Activated naive CD8-positive, alpha-beta T cell treated with anti-CD3 and anti-CD28 coated beads for 36 hours (primary cell): ENCODE results near the gene RDM1. TPM values are rescaled to one million over a fixed set of nuclear protein-coding genes. Genes with fewer than 3 reads are reported as not detected.

Experiments used
- DNase-seq: peaks from one replicate; pipeline ENCODE4 v3.0.0; 2021
- H3K27ac Mint-ChIP-seq: one replicate; pipeline ENCODE4 v1.8.0; 2022; ENCODE audit warnings: mild to moderate bottlenecking, moderate library complexity, mixed read lengths
- H3K27me3 Mint-ChIP-seq: one replicate; pipeline ENCODE4 v1.8.0; 2022; ENCODE audit warnings: mild to moderate bottlenecking, mixed read lengths
- H3K36me3 Mint-ChIP-seq: one replicate; pipeline ENCODE4 v1.8.0; 2021; ENCODE audit warnings: mild to moderate bottlenecking, mixed read lengths
- H3K4me1 Mint-ChIP-seq: one replicate; pipeline ENCODE4 v1.8.0; 2021; ENCODE audit warnings: mixed read lengths
- H3K4me3 Mint-ChIP-seq: one replicate; pipeline ENCODE4 v1.8.0; 2022; ENCODE audit warnings: mild to moderate bottlenecking, moderate library complexity, mixed read lengths
- H3K9me3 Mint-ChIP-seq: one replicate; pipeline ENCODE4 v1.8.0; 2022; ENCODE audit warnings: mixed read lengths
- total RNA-seq, 2 experiments: library from RNA; stranded (reverse); gene quantifications; one replicate each; pipeline ENCODE4 v1.2.3, GENCODE V29; 2021

Gene RDM1
- total RNA-seq, 2 experiments from 2014 or later = 4.3 to 5.6 TPM

DNA sequence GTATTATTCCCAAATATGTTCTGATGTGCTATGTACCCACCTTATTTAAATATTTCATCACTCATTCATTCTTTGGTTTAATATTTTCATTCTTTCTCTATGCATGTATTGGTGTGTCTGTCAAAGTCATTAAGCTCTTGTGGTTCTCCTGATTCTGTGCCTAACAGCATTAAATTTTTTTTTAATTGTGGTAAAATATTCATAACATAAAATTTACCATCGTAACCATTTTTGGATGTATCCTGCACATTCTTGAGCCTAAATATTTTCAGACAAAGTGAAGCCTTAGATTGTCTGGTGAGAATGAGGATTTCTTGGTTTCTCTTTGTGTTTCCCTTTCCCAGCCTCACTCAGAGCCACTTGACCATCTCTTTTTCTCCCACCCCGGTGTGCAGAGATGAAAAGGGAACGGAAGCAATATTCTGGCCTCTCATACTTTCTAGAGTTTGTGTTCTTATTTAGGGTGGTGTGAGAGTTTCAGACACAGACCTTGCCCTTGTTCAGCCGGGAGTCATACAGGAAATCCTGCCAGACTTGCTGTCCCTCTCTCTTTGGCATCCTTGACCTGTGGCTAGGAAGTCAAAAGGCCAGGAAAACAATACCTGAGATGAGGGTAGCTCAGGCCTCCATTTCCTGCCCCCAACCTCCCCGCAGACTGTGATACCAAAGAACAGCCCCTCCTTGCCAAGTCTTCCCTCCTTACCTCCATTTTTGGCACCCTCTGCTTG lies 55.3 kb downstream of the RDM1 start:
- Mint-ChIP-seq H3K4me3 (peak overlapping the region; percentile 19), H3K4me1 (peaks cover 51% of the 10 kb centered on the region), H3K36me3 (peaks cover 7% of the 10 kb centered on the region), H3K27ac (peak overlapping the region; percentile 69), H3K27me3 (no peaks in the 10 kb centered on the region), H3K9me3 (no peaks in the 10 kb centered on the region)
- no peak for DNase-seq

GRCh38 chr17:35872196-35872980 lies 58.2 kb downstream of the RDM1 start:
- Mint-ChIP-seq H3K36me3 (peaks cover 4% of the 10 kb centered on the region), H3K9me3 (no peaks in the 10 kb centered on the region)

DNA sequence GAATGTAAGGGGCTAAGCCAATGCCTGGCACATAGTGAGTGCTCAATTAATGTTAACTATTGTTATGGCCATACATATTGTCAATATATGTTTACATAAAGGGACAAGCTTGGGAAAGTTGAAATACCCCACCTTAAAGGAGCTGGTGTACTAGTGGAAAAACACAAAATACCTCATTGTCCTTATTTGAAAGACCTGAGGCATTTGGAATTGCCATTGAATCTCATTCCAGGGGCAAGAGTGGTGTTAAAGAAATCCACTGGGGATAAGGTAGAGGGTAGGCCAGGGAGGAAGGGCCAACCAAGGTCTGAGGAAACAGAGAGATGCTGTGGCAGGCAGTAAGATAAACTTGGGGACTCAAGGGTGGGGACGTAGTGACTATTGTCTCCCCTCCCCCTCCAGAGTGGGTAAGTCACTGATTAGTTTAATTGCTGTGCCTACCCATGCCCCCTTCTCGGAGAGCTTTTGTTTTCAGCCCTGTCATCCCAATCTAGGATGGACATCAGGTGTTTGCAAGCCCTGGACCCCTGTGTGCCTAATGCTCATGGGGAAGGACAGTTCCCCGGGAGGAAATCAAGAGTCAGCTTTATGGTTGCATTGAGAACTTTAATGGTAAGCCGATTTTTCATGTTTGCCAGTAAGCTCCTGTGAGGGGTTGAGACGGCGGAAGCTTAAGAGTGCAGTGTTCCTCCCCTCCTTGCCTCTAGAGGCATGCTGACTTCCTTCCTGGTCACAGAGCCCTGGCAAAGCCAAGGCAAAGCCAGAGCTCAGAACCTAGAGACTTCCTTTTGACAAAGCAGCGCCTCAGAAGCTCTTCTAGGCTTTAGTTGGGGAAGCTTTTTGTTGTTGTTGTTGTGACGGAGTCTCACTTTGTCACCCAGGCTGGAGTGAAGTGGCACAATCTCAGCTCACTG lies 59.4 kb downstream of the RDM1 start:
- Mint-ChIP-seq H3K27ac (peak overlapping the region; percentile 14), H3K4me1 (peaks cover 29% of the 10 kb centered on the region), H3K27me3 (no peaks in the 10 kb centered on the region), H3K4me3 (no peak overlapping the region), H3K36me3 (peaks cover 5% of the 10 kb centered on the region), H3K9me3 (no peaks in the 10 kb centered on the region)
- peak; percentile 14 for DNase-seq

More at GRCh38 chr17:35872196-35872980, 58.2 kb downstream of the RDM1 start:
- DNase-seq = no peak
- Mint-ChIP-seq H3K27ac (peak overlapping the region; percentile 26), H3K4me3 (no peak overlapping the region), H3K27me3 (no peaks in the 10 kb centered on the region), H3K4me1 (peaks cover 33% of the 10 kb centered on the region)

- peaks cover 30% of the 10 kb centered on the region for H3K4me1 Mint-ChIP-seq
- no peak within 1 kb of the TSS for H3K27ac Mint-ChIP-seq
- DNase-seq = no peak
- H3K36me3 Mint-ChIP-seq = peaks cover 5% of the 10 kb centered on the region
- H3K27me3 Mint-ChIP-seq = no peaks in the 10 kb centered on the region
- no peaks in the 10 kb centered on the region for H3K9me3 Mint-ChIP-seq
- no peak within 1 kb of the TSS for H3K4me3 Mint-ChIP-seq
These were observed 61.8 kb downstream of the RDM1 start, which contains the start of gene HEATR9 for GRCh38 chr17:35868737-35869136. Gene HEATR9, minus strand, starts transcription at chr17:35868891. Its CDS starts 149 bp downstream, at chr17:35868742.

Other genes starting within 250 kb of the RDM1 start
- 1 to 10 TPM; 2.5 to 2.6 TPM for gene RASL10B, start 199.1 kb downstream of the RDM1 start, total RNA-seq
- gene GAS2L2, start 177.5 kb downstream of the RDM1 start, total RNA-seq = under 1 TPM; 0.40 to 0.43 TPM
- not detected for gene C17orf50, start 169.9 kb downstream of the RDM1 start, total RNA-seq
- under 1 TPM; 0.21 to 0.50 TPM for gene MMP28, start 135.1 kb downstream of the RDM1 start, total RNA-seq
- gene TAF15, start 121.3 kb downstream of the RDM1 start, total RNA-seq = 100 to 1,000 TPM; 306 to 317 TPM
- gene HEATR9, start 61.9 kb downstream of the RDM1 start, total RNA-seq = under 1 TPM in 1 of 2 experiments, not detected in 1; 0.18 TPM
- gene CCL5, start 50.4 kb downstream of the RDM1 start, total RNA-seq = 10 to 100 TPM; 16.4 to 18.1 TPM
- gene LYZL6, start 12.9 kb upstream of the RDM1 start, total RNA-seq = not detected
- not detected for gene CCL16, start 50.7 kb upstream of the RDM1 start, total RNA-seq
- not detected for gene CCL14, start 56.0 kb upstream of the RDM1 start, total RNA-seq
- not detected for gene CCL15, start 70.8 kb upstream of the RDM1 start, total RNA-seq
- not detected for gene CCL23, start 87.2 kb upstream of the RDM1 start, total RNA-seq
- not detected for gene CCL18, start 133.5 kb upstream of the RDM1 start, total RNA-seq
- gene CCL3, start 159.4 kb upstream of the RDM1 start, total RNA-seq = 10 to 100 TPM; 51.5 to 52.7 TPM
- 10 to 100 TPM; 43.7 to 49.4 TPM for gene CCL4, start 173.1 kb upstream of the RDM1 start, total RNA-seq
- gene TBC1D3B, start 245.9 kb upstream of the RDM1 start, total RNA-seq = 1 to 10 TPM; 2.0 to 2.6 TPM